HT-29 (cell line): ENCODE results near the gene AKR1A1. TPM values are rescaled to one million over a fixed set of nuclear protein-coding genes. Genes with fewer than 3 reads are reported as not detected.
"Not testable (repeated sequence)": the region's sequence is repeated elsewhere in the genome, so short reads cannot be mapped to it uniquely, and the experiment has no call there.

Source experiments
- DNase-seq: peaks from one replicate; pipeline ENCODE4 v3.0.0-alpha.2; 2015; ENCODE audit warnings: low spot score
- total RNA-seq: library from RNA; depleted of rRNA; stranded (reverse); fragments of >200 nt; shearing (Covaris generic); gene quantifications from 2 replicates; pipeline ENCODE4 v1.2.3, GENCODE V29; 2014

Gene AKR1A1
- total RNA-seq, 1 experiment from 2014 or later, result 145 TPM

DNA sequence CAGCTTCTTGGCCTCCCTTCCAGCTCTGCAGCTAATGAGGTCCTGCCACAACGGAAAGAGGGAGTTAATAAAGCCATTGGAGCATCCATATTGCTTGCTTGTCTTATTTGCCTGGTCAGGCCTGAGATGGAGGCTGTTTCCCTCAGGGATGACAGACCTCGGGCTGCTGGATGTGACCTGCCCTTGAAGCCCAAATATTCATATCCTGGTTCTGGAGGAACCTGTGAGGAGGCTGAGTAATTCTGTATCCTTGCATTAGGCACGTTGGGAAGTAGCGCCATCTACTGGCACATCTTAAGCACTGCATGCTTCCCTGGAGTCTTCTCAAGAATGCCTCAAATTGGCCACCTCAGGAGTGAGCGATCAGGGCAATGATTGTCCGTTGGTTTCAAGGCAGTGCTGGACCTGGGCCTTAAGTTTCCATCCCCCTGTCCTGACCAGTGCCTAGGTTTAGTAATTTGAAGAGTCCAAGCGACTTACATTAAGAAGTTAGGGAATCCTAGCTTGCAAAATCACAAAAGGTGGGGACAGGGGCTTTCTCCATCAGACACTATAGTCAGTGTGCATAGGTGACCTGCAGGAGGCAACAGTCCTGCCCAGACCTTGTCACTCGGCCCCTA is 19.4 kb downstream of the AKR1A1 start:
- peak; percentile 87 for DNase-seq

DNA sequence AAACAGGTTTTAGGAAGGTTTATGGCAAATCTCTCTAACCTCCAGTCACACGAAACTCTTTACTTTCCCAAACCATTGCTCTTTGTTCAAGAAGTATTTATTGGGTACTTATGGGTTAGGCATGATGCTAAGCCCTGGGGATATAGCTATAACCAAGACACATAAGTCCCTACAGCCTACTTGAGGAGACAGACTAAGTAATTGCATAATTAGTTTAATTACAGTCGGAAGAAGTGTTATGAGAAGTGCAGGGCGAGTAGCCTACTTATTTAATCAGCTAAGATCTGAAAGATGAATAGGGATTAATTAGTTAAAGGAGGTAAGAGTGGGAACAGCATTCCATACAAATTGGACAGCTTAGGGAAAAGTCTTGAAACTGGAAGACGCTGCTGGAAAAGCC is 20.0 kb downstream of the AKR1A1 start:
- no peak for DNase-seq

DNA sequence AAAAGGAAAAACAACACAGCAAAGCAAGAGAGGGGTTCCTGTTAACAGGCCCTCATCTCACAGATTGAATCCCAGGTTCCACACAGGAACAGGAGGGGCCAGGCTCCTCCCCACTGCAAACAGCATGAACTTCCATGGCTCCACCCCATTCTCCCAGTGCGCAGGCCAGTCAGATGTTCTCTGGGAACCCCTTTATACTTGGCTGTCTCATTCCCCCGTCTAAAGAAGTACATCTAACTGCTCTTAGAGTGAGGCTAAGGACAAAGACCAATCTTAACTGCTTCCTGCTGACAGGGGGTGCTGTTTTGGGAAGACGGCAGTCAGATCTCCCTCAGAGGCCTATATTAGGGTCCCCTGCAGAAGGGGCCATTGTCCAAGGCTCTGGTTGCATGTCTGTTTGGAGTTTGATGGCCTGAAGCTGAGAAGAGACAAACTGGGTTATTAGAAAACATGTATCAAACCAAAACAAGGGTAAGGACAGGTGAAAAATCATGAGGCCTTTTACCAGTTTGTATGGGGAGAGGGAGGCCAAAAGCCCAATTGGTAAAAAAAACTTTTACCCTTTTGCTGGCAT is 22.7 kb downstream of the AKR1A1 start:
- no peak for DNase-seq

DNA sequence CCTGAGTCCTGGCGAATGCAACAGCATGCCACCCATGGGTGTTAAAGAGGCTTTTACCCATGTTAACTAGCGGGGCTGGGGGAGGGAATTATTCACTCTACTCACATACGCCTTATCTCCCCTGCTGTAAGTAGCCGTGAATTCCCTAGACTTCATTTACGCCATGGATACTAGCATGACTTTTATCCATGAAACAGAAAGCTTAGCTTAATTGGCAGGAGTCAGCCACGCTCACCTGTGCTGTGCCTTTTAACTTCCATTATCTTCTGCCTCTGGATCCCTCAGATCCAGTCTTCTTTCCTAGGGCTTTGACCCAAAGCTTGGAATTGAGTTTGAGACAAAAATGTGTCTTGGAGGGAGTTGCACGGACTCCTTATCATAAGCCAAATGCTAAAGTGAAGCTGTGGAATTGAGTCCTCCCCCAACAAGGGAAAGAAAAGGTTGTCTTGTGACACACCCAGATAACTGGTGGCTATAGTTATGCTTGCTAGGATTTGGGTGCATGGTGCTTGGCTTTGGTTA is 23.5 kb downstream of the AKR1A1 start:
- DNase-seq, result no peak

DNA sequence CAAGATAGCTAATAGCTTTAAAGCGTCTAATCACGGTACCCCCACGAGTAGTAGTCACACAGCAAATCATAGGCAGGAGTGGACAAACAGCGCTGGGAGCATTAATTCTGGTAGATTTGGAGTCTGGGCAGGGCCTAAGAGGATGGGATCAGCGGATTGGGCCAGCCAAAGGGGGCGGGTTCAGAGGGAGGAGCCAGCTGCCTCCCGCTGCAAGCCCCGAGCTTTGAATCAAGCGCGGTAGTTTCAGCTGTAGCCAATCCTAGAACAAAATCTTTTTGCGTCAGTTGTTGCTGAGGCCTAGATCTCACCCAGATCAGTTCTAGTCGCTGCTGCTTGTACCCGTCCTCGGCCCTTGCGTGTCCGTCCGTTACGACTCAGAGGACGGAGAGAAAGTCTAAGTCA is 32.6 kb downstream of the AKR1A1 start:
- DNase-seq, result peak; percentile 97

DNA sequence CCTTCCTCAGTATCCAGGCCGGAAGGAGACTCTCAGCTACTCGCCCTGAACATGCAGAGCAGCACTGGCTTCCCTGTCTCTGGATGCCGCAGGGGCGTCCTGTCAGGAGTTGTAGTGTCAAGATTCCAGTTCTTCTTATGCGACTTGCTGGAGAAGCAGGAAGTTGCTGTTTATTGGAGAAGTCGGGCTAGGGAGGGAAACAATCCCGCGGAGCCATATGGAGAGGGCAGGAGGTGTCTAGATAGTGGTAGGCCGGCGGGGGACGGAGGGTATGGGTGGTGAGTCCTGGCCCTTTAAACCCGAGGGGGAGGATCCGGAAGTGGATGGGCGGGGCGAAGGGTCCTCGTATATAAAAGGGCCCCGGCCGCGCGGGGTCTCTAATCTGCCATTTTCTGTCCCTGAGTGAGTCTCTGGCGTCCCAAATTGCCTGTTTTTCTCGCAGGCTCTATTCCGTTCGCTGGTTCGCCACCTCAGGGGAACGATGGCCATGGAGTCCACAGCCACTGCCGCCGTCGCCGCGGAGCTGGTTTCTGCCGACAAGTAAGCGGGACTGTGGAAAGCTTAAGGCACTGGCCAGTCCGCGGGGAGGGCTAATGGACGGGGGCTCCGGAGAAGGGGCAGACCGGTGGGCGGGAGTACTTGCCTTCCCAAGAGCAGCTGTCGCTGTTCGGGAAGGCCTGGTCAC is 33.2 kb downstream of the AKR1A1 start, which contains the start of gene NASP:
Gene NASP, plus strand, starts transcription at position 376 of the 685 bp plus-strand sequence. Its CDS starts 106 bp downstream, at position 482.
- DNase-seq, result peak; percentile 94

DNA sequence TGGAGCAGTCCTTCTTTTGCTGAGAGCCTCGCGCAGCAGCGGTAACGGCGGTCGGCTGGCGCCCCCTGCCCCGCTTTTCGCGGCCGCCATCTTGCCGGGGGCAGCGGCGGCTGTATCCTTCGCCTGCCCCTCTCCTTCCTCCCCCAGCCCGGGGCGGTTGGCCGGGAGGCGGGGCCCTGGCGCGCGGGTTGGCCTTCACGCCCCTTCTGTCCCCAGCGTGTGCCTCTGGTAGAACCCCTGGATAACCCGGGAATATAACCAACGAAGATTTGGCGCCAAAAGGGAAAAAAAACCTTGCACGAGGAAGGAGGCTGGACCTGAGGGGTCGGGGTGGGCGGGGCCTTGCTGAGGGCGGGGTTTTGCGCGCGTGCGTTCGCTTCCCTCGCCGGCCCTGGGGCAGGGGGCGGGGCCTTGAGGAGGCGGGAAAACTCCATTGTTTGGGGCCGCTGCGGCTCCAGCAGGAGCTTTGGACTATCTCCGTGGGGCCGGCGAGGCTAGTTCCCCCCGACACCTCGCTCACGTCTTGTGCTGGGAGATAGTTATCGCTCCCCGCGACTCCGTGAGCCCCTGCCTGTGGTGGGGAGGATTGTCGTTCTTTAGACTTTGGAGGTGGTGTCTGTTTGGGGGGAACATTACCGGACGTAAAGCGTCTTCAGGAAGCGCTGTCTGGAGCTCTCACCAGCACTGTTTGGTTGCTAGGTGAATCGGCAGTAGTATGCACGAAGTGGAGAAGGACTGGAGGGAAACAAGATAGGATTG is 33.9 kb downstream of the AKR1A1 start:
- DNase-seq, result peak; percentile 91

DNA sequence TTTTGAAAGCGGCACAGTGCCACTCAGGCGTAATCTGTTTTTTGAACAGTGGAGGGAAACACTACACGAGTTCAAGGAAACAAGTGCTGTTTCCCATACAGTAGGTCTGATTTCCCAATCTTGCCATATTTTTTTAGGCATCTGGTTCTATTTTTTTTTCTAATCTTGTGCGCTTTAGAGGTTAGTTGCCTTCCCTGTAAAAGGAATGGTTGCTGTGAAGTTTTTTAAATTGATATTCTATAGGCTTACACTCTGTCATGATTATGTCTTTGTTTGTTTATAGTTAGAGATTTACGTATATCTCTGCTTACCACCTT is 34.4 kb downstream of the AKR1A1 start:
- DNase-seq, result no peak

DNA sequence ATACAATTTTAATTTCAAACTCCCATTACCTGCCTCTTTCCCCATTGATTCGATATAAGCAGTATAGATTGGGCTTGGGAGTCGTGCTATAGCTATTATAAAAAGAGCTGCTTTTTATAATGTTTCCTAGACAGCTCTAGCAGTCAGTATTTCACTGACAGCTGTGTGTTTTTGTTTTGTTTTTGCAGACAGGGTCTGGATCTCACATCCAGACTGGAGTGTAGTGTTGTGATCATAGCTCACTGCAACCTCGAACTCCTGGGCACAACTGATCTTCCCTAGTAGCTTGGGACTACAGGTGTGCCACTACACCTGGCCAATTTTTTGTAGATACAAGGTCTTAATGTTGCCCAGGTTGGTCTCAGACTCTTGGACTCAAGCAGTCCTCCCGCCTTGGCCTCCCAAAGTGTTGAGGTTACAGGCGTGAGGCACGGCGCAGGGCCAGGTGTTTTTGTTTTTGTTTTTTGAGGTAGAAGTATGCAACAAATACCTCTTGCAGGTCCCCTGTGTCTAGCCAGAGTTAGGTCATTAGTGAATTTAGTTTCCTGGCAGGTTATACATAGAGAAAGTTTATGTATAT is 35.0 kb downstream of the AKR1A1 start:
- DNase-seq, result no peak

DNA sequence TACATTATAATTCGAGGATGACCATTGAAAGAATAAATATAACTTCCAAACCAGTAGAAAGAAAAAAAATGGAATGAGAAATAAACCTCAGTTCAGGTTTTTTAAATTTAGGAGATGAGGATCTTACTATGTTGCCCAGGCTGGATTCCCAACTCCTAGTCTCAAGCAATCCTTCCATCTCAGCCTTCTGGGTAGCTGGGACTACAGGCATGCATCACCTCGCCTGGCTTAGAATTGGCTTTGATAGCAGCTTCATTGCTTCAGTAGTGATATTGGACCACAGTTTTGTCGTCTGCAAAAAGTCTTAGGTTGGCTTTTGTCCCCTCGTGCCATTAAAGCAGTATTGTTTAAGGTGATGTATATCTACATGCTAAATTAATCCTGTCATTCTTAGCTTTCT is 36.1 kb downstream of the AKR1A1 start:
- no peak for DNase-seq

DNA sequence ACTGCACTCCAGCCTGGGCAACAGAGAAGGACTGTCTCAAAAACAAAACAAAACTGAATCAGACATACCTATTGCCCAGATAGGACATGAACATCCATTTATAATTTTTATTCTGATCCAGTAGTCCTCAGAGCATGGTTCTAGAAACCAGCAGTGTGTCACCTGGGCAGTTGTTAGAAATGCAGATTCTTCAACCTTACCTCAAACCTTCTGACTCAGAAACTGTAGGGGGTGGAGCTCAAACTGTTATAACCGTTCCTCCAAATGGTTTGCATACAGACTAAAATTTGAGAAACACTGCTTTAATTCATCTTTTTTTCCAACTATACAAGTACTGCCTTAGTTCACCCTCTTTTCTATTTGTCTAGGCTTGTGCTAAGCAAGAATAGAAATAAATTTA is 39.2 kb downstream of the AKR1A1 start:
- DNase-seq, result no peak

DNA sequence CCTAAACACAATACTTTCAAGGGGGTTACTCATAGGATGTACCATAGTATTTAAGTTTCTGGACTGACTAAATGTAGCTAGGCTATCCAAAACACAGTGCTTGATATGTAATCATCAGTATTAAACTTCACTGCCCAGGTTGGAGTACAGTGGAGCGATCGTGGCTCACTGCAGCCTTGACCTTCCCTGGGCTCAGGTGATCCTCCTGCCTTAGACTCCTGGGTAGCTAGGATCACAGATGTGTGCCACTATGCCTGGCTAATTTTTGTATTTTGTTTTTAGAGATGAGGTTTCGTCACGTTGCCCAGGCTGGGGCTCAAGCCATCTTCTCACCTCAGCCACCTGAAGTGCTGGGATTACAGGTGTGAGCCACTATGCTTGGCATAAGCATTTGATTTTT is 43.8 kb downstream of the AKR1A1 start:
- no peak for DNase-seq

DNA sequence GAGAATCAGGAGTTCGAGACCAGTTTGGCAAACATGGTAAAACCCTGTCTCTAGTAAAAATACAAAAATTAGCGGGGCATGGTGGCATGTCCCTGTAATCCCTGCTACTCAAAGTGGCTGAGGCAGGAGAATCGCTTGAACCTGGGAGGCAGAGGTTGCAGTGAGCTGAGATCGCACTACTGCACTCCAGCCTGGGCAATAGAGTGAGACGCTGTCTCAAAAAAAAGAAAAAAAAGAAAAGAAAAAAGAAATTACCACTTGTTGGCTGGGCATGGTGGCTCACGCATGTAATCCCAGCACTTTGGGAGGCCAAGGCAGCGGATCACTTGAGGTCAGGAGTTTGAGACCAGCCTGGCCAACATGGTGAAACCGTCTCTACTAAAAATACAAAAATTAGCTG is 46.1 kb downstream of the AKR1A1 start:
- DNase-seq, result not testable (repeated sequence)

DNA sequence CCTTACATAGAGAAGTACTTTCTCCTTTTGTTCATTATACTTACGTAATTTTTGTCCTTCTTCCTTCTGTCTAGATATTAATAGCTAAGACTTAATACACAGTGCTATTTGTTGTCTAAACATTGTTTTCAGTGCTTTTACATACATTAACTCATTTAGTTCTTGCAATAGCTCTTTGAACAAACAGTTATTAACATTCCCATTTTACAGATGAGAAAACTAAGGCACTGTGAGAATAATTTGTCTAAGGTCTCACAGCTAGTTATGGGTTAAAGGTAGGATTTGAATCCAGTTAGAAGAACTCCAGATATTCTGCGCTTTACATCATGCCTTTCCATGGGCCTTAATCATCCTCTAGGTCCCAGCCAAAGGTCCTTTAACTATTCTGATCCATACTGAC is 53.6 kb downstream of the AKR1A1 start:
- no peak for DNase-seq

DNA sequence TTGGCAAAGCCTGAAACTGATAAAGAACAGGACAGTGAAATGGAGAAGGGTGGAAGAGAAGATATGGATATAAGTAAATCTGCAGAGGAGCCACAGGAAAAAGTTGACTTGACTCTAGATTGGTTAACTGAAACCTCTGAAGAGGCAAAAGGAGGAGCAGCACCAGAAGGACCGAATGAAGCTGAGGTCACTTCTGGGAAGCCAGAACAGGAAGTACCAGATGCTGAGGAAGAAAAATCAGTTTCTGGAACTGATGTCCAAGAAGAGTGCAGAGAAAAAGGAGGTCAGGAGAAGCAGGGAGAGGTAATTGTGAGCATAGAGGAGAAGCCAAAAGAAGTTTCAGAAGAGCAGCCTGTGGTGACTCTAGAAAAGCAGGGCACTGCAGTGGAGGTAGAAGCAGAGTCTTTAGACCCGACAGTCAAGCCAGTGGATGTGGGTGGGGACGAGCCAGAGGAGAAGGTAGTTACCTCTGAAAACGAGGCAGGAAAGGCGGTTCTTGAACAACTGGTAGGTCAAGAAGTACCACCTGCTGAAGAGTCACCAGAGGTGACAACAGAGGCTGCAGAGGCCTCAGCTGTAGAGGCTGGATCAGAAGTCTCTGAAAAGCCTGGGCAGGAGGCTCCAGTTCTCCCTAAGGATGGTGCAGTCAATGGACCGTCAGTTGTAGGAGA is 56.9 kb downstream of the AKR1A1 start:
- DNase-seq, result no peak

DNA sequence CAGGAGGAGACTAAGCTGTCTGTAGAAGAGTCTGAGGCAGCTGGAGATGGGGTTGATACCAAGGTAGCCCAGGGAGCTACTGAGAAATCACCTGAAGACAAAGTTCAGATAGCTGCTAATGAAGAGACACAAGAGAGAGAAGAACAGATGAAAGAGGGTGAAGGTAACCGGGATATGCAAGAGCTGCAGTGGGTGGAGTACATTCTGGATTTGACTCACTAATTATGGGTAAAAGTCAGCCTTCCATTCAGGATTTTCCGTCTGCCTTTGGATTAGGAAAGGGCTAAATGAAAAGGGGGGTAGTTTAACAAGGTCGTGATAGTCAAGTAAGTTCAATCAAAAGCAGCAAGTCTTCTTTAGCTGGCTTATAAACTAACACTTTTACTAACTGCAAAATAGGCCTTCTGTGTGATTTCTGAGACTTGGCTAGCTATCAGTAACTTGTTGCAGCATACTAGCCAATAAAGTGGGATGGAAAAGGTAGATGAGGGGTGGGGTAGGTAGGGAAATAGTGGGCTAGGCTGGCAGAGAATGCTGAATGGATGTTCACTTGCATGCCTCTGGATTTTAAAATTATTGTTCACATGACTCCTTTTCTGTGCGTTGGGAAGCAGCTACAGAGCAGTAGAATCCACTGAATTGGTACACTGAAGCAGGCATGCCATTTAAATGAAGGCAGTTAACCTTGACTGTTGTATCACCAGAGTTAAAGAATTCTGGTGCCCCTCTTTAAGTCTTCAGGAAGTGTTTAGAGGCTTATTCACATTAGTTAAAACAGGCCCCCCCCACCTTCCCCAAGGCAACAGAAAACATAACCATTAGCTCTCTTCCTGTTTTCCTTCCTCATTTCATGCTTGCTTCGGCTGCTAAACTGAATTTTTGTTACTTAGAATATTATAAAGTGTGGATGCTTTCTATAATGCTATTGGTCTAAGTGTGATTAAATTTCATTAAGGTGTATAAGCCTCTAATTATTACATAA is 57.8 kb downstream of the AKR1A1 start:
- DNase-seq, result no peak

DNA sequence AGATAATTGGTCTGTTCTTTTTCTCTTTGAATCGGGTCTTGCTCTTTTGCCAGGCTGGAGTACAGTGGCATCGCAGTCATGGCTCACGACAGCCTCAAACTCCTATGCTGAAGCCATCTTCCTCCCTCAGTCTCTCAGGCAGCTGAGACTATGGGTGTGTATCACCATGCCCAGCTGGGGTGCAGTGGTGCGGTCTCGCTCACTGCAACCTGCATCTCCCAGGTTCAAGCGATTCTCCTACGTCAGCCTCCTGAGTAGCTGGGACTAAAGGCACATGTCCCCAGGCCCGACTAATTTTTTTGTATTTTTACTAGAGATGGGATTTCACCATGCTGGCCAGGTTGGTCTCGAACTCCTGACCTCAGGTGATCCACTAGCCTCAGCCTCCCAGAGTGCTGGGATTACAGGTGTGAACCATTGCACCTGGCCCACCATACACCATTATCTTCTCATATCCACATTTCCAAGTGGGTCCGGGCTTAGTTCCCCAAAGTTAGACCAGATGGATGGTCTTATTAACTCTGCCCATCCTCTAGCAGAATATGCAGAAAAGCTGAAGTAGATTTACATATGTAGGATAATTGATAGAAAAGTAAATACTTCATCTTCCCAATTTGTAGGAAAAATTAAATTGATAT is 60.1 kb downstream of the AKR1A1 start:
- no peak for DNase-seq

DNA sequence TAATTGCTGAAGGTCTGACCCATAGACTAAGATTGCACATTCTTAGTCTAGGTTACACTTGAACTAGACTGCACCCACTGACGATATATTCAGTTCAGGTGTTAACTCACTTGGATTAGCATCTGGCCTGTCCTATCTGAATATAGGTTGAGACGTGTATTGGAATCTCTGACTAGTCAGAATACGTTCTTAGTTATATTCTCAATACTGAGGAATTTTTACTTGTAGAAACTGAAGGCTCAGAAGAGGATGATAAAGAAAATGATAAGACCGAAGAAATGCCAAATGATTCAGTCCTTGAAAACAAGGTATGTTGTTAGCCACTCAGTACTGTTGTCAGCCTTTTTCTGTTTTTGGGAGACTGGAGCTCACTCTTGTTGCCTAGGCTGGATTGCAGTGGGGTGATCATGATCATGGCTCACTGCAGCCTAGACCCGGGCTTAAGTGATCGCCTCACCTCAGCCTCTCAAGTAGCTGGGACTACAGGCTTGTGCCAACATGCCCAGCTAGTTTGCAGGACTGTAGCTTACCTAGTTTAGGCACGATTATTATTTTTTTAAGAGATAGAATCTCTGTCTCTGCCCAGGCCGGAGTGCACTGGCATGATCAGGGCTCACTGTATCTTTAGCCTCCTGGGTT is 62.4 kb downstream of the AKR1A1 start:
- no peak for DNase-seq

DNA sequence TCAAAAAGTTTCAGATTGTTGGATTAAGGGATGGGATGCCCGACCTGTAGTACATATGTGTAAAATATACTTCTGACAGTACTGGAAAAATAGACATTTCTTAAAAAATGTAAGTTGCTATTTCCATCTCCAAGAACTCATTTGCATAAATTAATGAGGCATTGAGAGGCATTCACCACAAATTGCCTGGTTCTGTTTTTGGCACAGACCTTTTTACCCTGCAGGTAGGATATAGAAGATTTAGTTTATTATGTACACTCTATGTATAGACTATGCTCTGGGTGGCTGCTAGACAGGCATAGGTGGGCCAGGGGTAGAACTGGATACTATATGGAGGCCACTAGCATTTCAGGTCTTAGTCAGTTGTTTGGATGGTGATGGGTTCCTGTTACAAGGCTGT is 65.3 kb downstream of the AKR1A1 start:
- no peak for DNase-seq
